Skeletal muscle tissue (tissue), 4 donors: ENCODE data around the gene RIC1. TPM values are rescaled to one million over a fixed set of nuclear protein-coding genes. Genes with fewer than 3 reads are reported as not detected.
"Not testable (repeated sequence)": the region's sequence is repeated elsewhere in the genome, so short reads cannot be mapped to it uniquely, and the experiment has no call there.

Source experiments
- H3K27ac ChIP-seq: one replicate; pipeline ENCODE4 v1.7.0; 2013; ENCODE audit warnings: mild to moderate bottlenecking, low read depth, low read length, inconsistent platforms
- H3K27me3 ChIP-seq, 3 donors: one replicate each; pipeline ENCODE4 v1.7.0; 2013; ENCODE audit warnings: low read length in 3 of 3; ENCODE audit not compliant: control insufficient read depth in 3 of 3, insufficient read depth in 3 of 3
- H3K36me3 ChIP-seq, 3 donors: one replicate each; pipeline ENCODE4 v1.7.0; 2013; ENCODE audit warnings: low read length in 3 of 3; ENCODE audit not compliant: control insufficient read depth in 3 of 3, insufficient read depth in 3 of 3
- H3K4me1 ChIP-seq, 3 donors: one replicate each; pipeline ENCODE4 v1.7.0; 2013; ENCODE audit warnings: low read length in 3 of 3, mild to moderate bottlenecking in 3 of 3; ENCODE audit not compliant: control insufficient read depth in 3 of 3, insufficient read depth in 3 of 3
- H3K4me3 ChIP-seq, 3 donors: one replicate each; pipeline ENCODE4 v1.7.0; 2013; ENCODE audit warnings: low read length in 3 of 3
- H3K9ac ChIP-seq, 3 donors: one replicate each; pipeline ENCODE4 v1.7.0; 2013; ENCODE audit warnings: low read length in 3 of 3, mild to moderate bottlenecking in 3 of 3, moderate library complexity in 2 of 3, low read depth in 1 of 3
- H3K9me3 ChIP-seq, 3 donors: one replicate each; pipeline ENCODE4 v1.7.0; 2013; ENCODE audit warnings: low read length in 3 of 3; ENCODE audit not compliant: control insufficient read depth in 3 of 3
- total RNA-seq: library from RNA; depleted of rRNA; stranded (reverse); fragments of >200 nt; gene quantifications from one replicate; pipeline ENCODE4 v1.2.3, GENCODE V29; 2014
- donor health status: Osteomylitis.

Gene RIC1
- total RNA-seq, 1 donor from 2014 or later = 26.6 TPM

GRCh38 chr9:5717434-5717833 is 88.5 kb downstream of the RIC1 start:
- not testable (repeated sequence) for H3K9ac ChIP-seq, H3K9me3 ChIP-seq, H3K27me3 ChIP-seq, H3K4me1 ChIP-seq, H3K27ac ChIP-seq, H3K4me3 ChIP-seq
- H3K36me3 ChIP-seq = peaks cover 7 to 20% (median 19%) of the 10 kb centered on the region in 3 donors

GRCh38 chr9:5718296-5719032 is 89.6 kb downstream of the RIC1 start:
- Histone ChIP-seq H3K9ac (no peak overlapping the region), H3K27me3 (no peaks in the 10 kb centered on the region), H3K27ac (no peak overlapping the region), H3K9me3 (no peaks in the 10 kb centered on the region), H3K4me3 (no peak overlapping the region), H3K4me1 (peaks cover 0 to 3% (median 0%) of the 10 kb centered on the region in 3 donors), H3K36me3 (peaks cover 7 to 19% (median 17%) of the 10 kb centered on the region in 3 donors)

- Histone ChIP-seq H3K27me3 (no peaks in the 10 kb centered on the region), H3K4me1 (peaks cover 0 to 3% (median 0%) of the 10 kb centered on the region in 3 donors), H3K36me3 (peaks cover 7 to 19% (median 17%) of the 10 kb centered on the region in 3 donors), H3K27ac (no peak overlapping the region), H3K9me3 (no peaks in the 10 kb centered on the region), H3K4me3 (no peak overlapping the region), H3K9ac (no peak overlapping the region)
These were observed 90.4 kb downstream of the RIC1 start for GRCh38 chr9:5719100-5719926.

GRCh38 chr9:5720151-5720550 is 91.2 kb downstream of the RIC1 start:
- Histone ChIP-seq H3K4me1 (no peaks in the 10 kb centered on the region), H3K27me3 (no peaks in the 10 kb centered on the region), H3K27ac (no peak overlapping the region), H3K4me3 (no peak overlapping the region), H3K36me3 (peaks cover 7 to 19% (median 17%) of the 10 kb centered on the region in 3 donors), H3K9me3 (no peaks in the 10 kb centered on the region), H3K9ac (no peak overlapping the region)

GRCh38 chr9:5721279-5722087 is 92.6 kb downstream of the RIC1 start:
- peaks cover 7 to 18% (median 13%) of the 10 kb centered on the region in 3 donors for H3K36me3 ChIP-seq

GRCh38 chr9:5722679-5723078 is 93.8 kb downstream of the RIC1 start:
- H3K4me1 ChIP-seq, H3K27ac ChIP-seq, H3K27me3 ChIP-seq, H3K9ac ChIP-seq, H3K9me3 ChIP-seq, H3K4me3 ChIP-seq: not testable (repeated sequence)
- peaks cover 7 to 18% (median 10%) of the 10 kb centered on the region in 3 donors for H3K36me3 ChIP-seq

More at GRCh38 chr9:5721279-5722087, 92.6 kb downstream of the RIC1 start:
- H3K9me3 ChIP-seq = no peaks in the 10 kb centered on the region
- no peak overlapping the region for H3K27ac ChIP-seq
- H3K27me3 ChIP-seq = no peaks in the 10 kb centered on the region
- no peak overlapping the region for H3K9ac ChIP-seq
- no peak overlapping the region for H3K4me3 ChIP-seq
- no peaks in the 10 kb centered on the region for H3K4me1 ChIP-seq

GRCh38 chr9:5735072-5735471 is 106.2 kb downstream of the RIC1 start:
- H3K4me1 ChIP-seq = no peaks in the 10 kb centered on the region
- peaks cover 0 to 7% (median 5%) of the 10 kb centered on the region in 3 donors for H3K36me3 ChIP-seq
- no peaks in the 10 kb centered on the region for H3K9me3 ChIP-seq
- no peaks in the 10 kb centered on the region for H3K27me3 ChIP-seq
- H3K27ac ChIP-seq = no peak overlapping the region
- no peak overlapping the region for H3K9ac ChIP-seq
- H3K4me3 ChIP-seq = no peak overlapping the region

GRCh38 chr9:5736563-5737346 is 107.8 kb downstream of the RIC1 start:
- Histone ChIP-seq H3K36me3 (peaks cover 0 to 8% (median 5%) of the 10 kb centered on the region in 3 donors), H3K27ac (no peak overlapping the region)

GRCh38 chr9:5743109-5743508 is 114.2 kb downstream of the RIC1 start:
- H3K36me3 ChIP-seq = peaks cover 0 to 25% (median 4%) of the 10 kb centered on the region in 3 donors

More at GRCh38 chr9:5736563-5737346, 107.8 kb downstream of the RIC1 start:
- Histone ChIP-seq H3K9ac (no peak overlapping the region), H3K27me3 (no peaks in the 10 kb centered on the region), H3K4me1 (no peaks in the 10 kb centered on the region), H3K9me3 (no peaks in the 10 kb centered on the region), H3K4me3 (no peak overlapping the region)

More at GRCh38 chr9:5743109-5743508, 114.2 kb downstream of the RIC1 start:
- Histone ChIP-seq H3K4me1 (no peaks in the 10 kb centered on the region), H3K27ac (no peak overlapping the region), H3K27me3 (no peaks in the 10 kb centered on the region), H3K9ac (no peak overlapping the region), H3K4me3 (no peak overlapping the region), H3K9me3 (no peaks in the 10 kb centered on the region)
